RKO (cell line): ENCODE results near the gene NCKAP5.
A peak's percentile ranks its signal among the peaks of the same experiment; 100 is the strongest.

Source experiments
- DNase-seq: peaks from one replicate; pipeline ENCODE4 v3.0.0-alpha.2; 2016; ENCODE audit warnings: low spot score

Gene NCKAP5

DNA sequence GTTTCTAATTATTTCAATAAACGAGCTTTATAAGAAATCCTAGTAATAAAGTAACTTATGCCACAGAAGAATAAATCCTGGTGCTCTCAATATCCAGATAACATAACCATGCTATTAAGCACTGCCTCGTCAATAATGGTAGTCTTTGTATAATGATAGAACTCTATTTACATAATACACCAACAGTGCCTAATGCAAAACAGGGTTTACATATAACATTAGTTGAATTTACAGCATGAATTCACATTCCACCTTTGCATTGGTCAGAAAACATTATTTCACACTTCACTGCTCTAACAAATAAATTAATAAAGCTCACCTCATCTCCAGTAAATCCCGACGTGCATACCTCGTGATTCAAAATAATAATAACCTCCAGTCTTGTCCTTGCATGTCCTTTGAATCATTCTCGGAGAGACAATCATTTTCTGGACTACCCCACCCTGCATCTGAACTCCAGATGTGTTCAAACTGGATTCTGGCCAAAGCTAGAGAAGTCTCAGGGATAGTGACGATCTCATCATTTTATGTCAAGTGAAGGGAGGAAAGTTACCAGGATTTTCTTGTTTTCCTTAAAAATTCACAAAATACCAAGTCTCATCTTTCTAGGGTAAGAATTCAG is 189.2 kb downstream of the NCKAP5 start:
- DNase-seq, result no peak

DNA sequence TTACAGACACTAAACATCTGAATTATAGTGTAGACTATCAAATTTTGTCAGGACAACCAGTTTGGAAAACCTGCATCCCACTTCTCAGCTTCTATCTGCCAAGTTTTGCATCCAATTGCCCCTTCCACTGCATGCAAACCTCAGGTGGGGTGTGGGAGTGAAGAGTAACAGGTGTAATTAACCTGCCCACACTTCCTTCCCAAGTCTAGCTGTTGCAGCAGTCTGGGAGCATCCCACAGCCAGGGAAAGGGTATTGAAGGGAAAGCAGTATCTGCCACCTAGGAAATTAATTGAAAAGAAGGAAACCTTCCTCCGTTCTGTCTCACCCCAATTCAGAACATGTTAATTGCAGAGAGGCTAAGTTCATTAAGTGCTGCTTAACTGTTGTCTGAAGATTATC is 189.9 kb downstream of the NCKAP5 start:
- DNase-seq, result no peak

DNA sequence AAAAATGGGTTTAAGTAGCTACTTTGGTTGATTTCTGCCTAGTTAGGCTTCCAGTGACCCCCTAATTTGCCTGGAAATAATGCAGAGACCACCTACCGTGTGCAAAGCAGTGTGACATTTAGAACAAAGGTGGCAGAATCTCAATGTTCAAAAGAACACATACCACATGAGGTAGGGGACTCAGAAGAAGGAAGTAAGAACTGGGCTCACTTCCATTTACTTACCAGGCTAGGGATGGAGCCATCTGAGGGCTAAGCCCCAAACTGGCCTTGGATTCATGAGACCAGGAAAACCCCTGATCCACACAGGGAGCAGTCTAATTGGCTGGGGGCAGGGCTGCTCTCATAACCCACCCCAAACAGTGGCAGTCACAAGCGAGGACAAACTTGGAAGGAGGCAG is 190.7 kb downstream of the NCKAP5 start:
- DNase-seq, result no peak

DNA sequence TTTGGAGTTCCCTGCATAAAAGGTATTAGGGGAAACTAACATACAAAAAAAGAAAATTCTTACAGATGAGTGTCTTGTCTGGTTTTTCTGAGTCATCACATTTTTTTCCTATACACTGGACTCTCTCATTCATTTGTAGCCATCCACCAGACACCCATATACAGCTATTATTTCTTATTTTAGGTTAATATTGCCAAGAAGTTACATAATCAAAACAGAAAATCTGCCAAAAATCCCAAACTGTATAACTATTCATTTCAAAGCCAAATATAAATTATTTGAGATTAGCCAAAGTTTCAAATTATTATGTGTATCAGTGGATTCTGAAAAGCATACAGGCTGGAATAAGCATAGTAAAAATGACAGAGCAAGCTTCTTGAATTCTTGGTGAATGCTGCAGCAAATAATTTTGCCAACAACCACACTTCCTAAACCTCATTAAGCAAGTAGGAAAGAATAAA is 191.2 kb downstream of the NCKAP5 start:
- DNase-seq, result no peak

DNA sequence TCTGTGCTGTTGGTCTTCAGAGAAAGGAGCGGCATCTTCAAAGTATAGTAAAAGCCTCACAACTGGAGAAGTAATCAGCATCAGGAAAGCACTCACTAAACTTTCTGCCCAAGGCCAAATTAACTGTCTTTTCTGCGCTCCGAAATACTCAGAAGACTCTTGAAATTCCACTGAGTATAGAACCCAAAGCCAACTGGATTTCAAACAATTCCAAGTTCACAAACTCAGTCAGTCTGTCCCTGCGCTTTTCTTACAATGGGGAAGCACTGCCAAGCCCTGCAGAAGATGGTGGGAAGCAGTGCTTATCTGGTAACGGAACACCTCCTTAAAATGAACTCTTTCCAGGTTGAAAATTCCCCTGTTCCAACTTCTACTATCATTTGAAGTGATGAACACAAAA is 193.5 kb downstream of the NCKAP5 start:
- no peak for DNase-seq

DNA sequence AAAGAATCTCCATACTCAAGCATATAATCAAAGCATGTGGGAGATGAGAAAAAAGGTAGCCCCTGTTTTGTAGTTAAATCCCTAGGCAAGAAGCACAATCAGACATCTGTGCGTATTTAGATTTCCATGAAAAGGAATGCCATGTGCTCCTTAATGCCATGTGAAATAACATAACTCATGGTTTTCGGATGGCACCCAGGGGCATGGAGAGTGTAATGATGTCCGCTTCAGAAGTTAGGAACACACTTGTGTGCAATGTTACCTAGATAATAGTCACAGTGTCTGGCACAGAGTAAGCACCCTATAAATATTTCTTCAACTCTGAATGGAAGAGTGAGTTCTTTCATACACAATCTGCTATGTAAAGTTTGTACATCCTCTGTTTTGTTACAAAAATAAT is 197.0 kb downstream of the NCKAP5 start:
- DNase-seq, result no peak

DNA sequence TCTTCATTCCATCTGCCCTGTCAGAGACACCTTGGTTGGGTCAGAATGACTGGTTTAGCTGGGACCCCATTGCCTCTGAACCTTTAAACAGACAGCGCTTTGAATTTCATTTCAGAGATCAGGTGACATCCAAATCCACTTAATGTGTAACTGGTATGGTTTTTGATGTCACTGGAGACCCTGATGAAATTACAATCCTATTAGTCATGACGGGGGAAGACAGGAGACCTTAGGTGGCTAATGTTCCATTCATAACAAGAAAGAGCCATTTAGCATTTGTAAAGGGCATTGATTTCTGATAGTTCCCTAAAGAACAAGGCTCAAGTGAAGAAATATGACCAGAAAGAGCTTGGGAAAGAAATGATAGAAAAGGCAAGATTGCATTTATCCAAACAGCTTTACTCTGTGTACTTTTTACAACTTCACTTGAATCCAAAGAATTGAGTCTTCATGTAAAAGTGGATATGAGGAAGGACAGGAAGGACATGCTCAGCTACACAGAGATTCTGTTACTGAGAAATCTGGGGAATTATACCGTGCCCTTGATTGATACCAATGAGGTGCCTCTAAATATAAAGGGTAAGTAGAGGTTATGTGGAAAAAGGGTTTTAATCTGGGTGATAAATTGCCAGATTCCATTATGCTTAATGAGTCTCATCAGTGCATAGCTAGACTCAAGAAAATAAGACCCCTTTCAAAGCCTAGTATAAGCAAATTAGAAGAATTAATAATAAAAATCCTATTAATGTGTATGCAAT is 198.2 kb downstream of the NCKAP5 start:
- no peak for DNase-seq

DNA sequence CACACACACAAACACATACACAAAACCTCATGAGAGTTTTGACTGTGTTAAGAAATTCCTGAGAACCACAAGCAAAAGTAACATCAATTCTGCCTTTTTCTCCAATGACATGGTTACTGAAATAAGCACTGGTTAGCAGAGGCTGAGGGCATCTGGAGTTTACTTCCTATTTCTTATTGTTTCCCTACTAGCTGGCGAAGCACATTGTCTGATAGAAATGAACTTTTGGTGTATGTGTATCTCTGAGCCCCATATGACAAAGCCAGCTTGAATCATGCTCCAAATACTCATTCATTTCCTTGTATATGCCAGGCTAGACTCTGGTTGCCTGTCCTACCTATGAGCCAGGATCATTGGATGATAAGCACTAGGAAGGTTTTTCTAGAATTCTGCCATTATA is 203.1 kb downstream of the NCKAP5 start:
- no peak for DNase-seq

DNA sequence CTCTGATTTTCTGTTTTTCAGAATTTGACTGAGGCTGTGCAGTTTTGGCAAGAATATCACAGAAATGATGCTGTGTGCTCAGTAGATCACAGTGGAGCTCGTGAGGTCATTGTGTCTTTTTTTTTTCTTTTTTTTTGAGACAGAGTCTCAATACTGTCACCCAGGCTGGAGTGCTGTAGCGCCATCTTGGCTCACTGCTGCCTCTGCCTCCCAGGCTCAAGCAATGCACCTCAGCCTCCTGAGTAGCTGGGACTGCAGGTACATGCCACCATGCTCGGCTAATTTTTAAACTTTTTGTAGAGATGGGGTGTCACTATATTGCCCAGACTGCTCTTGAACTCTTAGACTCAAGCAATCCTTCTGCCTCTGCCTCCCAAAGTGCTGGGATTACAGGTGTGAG is 203.6 kb downstream of the NCKAP5 start:
- no peak for DNase-seq

DNA sequence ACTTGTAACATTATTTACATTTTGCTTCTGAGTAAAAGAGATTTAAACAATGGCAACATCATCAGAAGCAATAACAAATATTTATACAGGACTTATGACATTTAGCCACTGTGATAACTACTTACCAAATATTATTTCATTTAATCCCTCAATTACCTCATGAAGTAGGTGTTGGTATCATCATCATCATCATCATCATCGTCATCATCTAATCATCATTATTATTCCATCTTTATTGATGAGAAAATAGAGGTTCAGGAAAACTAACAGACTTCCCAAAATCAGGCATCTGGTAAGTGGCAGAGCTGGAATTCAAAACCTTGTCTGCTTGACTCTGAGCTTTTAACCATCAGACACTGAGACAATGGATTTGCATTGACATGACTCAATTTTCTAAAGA is 204.4 kb downstream of the NCKAP5 start:
- no peak for DNase-seq

DNA sequence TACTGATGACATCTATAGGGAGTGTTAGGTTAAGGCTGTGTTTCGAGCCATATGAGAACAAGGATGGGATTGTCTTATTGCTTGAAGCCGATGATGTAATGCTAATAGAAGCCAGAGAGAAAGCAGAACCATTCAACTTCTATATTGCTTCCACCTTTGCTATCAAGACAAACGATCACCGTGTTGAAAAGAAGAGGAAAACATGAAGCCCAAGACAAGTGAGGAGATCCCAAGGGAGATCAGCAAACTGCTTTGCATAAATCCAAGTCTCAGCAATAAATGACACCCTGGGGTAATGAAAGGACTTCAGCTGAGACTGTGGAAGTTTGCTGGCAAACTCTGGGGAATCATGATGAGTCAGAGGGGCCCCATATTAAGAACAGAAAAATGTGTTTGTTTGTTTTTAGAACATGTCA is 206.2 kb downstream of the NCKAP5 start:
- no peak for DNase-seq

DNA sequence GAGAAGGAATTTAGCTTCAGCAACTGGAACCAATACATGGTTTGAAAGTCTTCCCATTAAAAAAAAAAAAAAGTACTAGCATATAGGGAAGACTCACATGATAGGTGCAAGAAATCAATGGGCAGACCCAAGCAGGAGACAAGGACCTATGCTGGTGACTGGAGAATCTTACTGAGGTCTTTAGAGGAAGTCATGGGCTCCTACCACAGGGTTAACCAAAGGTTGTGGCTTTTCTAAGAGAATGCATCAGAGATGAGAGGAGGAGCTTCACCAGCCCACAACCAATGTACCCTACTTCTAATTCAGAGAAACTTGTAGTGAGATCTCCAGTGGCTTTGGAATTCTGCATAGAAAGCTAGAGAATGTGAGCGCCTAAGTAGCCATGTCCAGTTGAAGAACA is 207.4 kb downstream of the NCKAP5 start:
- no peak for DNase-seq

DNA sequence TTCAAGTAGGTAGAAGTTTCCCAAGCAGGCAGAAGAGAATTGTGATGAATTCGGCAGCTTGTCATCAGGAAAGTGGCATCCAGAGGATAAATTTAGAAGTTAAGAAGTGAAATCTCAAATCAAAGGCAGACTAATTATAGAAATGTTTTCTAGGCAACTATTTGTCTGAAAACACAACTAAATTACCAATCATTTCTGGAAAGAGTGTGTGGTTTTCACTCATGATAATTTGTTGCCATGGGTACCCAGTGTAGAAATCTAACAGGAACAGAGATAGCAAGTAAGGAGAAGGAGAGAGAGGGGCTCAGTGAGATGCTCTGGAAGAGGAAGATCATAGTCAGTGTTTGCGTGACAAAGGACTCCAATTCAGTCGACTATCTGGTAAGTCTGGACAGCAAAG is 208.1 kb downstream of the NCKAP5 start:
- DNase-seq, result no peak

DNA sequence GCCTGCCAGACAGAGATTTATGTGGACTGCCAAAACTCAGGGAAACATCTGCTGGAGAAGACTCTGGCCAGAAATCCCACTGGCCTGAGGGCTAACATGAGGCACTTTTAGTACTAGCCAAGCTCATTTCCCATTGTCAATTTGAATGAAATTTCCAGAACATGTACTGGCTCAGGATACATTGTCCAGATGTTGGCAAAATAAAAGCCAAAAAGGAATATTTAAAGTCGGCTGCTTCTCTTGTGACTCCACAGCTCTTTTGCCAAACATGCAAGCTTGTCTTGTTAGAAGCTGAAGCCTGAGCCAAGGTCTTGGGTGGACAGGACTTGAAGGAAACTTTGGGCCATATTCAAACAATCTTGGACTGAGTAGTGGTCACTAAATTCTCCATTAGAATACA is 215.5 kb downstream of the NCKAP5 start:
- no peak for DNase-seq

DNA sequence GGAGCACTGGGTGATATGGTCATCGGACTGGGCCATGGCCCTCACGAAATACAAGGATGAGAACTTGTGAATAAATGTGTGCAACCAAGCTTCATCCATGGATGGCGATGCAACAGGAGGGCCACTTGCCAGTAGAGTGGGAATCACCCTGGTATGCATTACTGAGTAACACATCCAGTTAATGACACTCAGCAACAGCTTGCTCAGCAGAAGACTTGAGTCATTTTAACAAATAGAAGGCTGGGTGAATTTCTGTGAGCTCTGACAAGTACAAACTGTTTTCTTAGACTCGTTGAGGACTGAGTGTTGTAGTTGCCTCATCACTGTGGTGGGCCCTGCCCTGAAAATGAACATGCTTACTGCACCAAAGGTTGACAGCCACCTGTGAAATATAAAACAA is 221.6 kb downstream of the NCKAP5 start:
- DNase-seq, result peak; percentile 3

DNA sequence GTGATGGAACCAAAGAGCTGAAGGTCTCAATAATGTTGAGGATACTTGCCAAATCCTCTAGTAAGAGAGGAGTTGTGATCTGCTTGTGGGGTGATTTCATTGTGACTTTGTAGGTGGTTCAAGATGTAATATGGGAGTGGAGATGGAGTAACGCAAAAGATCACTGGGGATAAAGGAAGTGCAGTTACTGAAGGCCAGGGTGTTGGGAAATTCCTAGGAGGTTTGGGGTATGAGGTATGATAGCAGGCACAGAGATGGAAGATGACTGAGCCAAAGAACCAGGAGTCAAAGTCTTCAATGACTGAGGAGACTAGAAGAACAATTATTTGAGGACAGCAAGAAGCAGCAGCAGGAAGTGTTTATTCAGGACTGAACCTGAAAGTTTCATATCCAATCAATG is 222.6 kb downstream of the NCKAP5 start:
- DNase-seq, result no peak

DNA sequence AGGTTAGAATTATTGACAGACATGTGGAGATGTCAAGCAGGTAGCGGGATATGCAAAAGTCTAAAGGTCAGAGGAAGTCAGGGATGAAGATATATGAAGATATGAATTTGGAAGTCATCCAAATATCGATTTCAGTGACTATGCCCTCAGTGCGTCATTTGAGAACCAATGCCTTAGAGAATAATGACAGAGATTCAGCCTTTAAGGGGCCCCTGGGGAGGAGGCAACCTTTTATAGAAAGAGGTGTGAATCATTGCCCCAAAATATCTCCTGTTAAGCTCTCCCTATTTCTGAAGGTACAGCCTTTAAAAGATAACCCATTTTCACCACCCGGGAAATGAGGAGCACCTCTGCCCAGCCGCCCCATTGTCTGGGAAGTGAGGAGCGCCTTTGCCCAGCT is 223.4 kb downstream of the NCKAP5 start:
- DNase-seq, result no peak

DNA sequence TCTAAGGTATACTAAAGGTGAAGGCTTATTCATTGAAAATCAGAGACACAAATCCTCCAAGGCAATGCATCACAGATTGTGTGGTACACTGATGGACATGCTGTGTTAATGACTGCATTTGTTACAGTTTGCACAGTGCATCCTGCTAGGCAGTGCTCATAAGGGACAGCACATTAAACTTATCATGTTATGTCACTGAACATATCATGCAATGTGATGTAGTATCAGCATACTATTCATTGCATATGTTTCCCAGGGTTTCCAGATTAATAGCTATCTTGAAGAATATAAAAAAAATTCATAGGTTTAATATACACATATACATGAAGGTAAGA is 225.3 kb downstream of the NCKAP5 start:
- no peak for DNase-seq

DNA sequence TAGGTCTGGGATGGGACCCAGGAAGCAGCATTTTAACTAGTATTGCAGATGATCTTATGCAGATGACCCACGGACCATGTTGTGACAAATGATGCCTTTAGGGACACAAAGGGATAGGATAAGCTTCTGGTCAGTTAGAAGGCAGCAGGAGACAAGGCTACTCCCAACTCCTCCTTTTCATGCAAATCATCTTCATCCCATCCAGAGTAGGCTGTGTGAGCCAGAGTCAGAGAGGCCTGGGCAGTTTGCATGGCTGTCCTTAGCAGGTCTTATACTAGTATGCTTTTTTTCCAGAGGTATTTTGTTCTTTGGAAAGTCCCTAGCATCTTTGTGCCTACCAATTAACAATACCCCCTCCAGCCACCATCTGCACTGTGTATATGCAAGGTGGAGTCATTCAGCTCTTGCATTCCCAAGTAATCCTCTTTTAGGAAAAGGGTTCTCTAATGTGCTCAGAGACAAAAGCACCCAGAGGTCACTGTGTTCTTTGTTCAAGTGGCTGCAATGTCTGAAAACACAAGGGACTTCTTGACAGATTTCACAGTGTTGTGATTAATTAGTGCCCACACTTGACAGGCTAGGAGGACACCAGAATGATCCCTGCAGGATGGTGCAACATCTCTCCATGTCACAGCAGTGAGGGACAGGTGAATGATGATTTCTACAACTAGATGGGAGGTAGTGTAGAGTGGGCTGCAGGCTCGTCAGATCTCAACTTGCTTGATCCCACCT is 225.8 kb downstream of the NCKAP5 start:
- DNase-seq, result no peak

DNA sequence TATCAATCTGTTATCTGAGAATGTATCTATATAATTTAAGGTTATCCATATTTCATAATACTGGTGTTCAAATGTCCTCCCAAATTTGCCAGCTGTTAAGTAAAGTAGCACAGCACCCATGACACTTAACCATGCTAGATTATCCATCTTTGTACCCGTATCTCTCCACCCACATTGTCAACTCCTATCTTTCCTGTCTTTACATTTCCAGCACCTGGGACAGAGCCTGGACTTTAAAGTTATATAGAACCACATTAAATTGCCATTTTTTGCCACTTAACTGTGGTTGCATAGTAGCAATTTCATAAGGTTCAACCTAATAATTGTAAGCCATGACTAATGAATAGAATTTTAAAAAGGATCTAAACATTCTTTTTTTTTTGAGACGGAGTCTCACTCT is 226.7 kb downstream of the NCKAP5 start:
- DNase-seq, result no peak

DNA sequence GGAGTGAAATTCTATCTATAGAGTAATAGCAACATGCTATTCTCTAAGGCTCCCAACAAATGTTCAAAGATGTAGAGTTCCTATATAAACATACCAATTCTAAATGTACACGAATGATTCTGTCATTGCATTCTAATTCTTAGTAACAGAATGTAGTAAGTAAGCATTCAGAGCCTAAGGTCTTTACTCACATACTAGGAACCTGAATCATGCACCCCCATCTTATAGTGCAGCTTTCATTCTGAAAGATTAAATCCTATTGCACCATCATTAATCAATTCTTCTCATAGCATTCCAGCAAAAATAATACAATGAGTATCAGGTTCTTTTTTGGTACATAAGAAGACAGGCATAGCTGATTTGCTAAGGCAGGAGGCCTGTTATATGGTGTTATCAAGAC is 230.0 kb downstream of the NCKAP5 start:
- DNase-seq, result no peak

DNA sequence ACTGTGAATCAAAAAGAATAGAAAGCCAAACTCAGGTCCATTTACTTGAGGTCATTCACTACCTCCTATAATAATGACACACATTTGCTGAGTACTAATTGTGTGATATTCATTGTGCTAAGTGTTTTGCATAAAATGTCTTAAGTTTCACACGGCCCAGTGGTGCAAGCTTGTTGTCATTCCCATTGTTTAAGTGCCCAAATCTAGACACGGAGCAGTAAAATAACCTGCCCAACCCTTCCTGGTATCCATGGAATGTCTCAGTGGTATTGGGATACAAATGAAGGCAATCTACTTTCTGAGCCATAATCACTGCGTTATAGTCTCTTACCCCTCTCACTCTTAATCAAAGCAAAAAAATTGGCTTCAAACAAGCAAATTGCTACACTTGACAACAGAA is 233.3 kb downstream of the NCKAP5 start:
- DNase-seq, result no peak

DNA sequence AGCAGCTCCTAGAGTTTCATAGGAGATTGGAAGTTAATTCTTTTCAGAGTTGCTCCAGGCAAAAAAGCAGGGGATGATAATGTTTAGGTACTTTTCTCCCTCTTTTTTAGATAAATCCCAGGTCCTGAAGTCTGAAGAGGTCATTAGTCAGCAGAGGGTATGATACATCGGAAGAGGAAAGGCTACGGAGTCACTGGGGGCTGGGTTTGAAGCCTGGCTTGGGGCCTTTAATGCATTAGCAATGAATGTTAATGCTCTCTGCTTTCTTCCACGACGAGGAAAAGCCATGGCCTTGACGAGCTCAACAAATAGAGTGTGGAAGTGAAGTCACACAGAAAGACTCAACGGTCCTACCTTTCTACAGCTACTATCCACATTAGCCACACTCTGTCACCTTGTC is 235.1 kb downstream of the NCKAP5 start:
- peak; percentile 13 for DNase-seq

DNA sequence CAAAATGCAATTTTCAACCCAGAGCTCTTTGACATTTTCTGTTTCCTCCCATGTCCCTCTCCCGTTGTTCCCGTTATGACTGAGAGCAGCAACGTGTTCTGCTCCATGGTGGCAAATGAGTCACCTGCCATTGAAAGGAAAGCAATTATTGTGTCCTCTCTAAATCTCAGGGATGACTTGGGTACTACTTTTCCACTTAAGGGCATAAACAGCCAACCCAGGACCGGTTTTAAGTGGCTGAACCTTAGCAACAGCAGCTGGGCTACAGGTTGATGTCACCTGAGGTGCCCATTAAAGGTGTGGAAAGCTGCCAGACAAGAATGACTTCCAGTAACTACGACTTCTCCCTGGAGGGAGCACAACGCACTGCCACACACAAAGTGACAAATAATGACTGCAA is 236.8 kb downstream of the NCKAP5 start:
- DNase-seq, result no peak
